Ectodermal cell (in vitro differentiated cells): ENCODE data around the gene HAUS3.
"Not testable (repeated sequence)": the region's sequence is repeated elsewhere in the genome, so short reads cannot be mapped to it uniquely, and the experiment has no call there.

Experiments used
- H3K27ac ChIP-seq: 2 replicates; pipeline ENCODE4 v1.7.0; 2013; ENCODE audit warnings: mild to moderate bottlenecking, low read depth, low read length; ENCODE audit not compliant: insufficient read depth, poor library complexity, severe bottlenecking
- H3K27me3 ChIP-seq: 2 replicates; pipeline ENCODE4 v1.7.0; 2013; ENCODE audit warnings: mild to moderate bottlenecking, low read length; ENCODE audit not compliant: insufficient read depth, control insufficient read depth, poor library complexity, severe bottlenecking
- H3K36me3 ChIP-seq: one replicate; pipeline ENCODE4 v1.7.0; 2013; ENCODE audit warnings: low read length; ENCODE audit not compliant: control insufficient read depth, insufficient read depth
- H3K4me1 ChIP-seq: one replicate; pipeline ENCODE4 v1.7.0; 2013; ENCODE audit warnings: low read length; ENCODE audit not compliant: control insufficient read depth, insufficient read depth
- H3K4me3 ChIP-seq: 2 replicates; pipeline ENCODE4 v1.7.0; 2013; ENCODE audit warnings: low read depth, low read length, control low read depth; ENCODE audit not compliant: insufficient read depth
- H3K9me3 ChIP-seq: 2 replicates; pipeline ENCODE4 v1.7.0; 2013; ENCODE audit warnings: mild to moderate bottlenecking, low read length, moderate library complexity; ENCODE audit not compliant: control insufficient read depth
- WGBS, 2 experiments: methylation state at CpG; one replicate each; pipeline ENCODE4 v1.1.7; 2013; ENCODE audit warnings: missing lambda C conversion rate in 2 of 2; 5-methylcytosine and 5-hydroxymethylcytosine counted together

HAUS3 gene

DNA sequence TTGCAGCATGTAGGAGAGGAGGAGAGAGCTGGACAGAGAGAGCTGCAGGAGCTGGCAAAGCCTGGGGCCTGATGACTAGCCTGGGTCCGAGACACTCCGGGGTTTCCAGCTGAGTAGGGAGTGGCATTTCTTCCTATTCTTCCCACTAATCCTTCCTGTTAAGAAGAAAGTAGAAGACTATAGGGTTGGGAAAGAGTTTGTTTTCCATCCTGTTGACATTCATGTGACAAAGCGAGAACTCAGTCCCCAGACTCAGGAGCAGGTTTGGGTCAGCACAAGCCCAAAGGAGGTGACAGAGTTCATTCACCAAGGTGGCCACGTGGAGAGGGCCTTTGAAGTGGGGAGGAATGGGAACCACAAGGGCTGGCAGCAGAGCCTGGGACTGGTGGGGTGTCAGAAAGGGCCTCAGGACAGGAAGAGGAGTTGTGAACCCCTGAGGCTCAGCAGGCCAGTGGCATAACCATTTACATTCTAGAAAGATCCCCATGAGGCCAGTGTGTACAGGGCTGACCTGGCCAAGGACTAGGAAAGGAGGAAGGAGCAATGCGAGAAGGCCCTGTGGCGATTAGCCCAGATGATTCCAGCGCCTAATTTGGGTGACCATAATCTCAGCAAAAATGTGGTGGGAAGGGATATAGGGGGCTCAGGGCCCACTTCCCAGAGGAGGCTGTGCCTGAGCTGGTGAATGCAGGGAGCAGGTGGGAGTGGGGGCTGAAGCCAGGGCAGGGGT is 3.3 kb upstream of the HAUS3 start:
- H3K4me1 ChIP-seq = peaks cover 8% of the 10 kb centered on the region
- no peak overlapping the region for H3K4me3 ChIP-seq
- 67 to 83% methylated on average over 5 to 7 of the region's 7 CpGs for WGBS, 2 experiments
- H3K9me3 ChIP-seq = no peaks in the 10 kb centered on the region
- H3K27ac ChIP-seq = no peak overlapping the region
- H3K36me3 ChIP-seq = no peaks in the 10 kb centered on the region
- no peaks in the 10 kb centered on the region for H3K27me3 ChIP-seq

- H3K4me3 ChIP-seq = no peak overlapping the region
- no peaks in the 10 kb centered on the region for H3K36me3 ChIP-seq
- H3K27me3 ChIP-seq = no peaks in the 10 kb centered on the region
- peaks cover 17% of the 10 kb centered on the region for H3K4me1 ChIP-seq
- no peaks in the 10 kb centered on the region for H3K9me3 ChIP-seq
- 87 to 88% methylated on average over 5 of the region's 5 CpGs for WGBS, 2 experiments
- H3K27ac ChIP-seq = no peak overlapping the region
These were observed 1.9 kb upstream of the HAUS3 start for GRCh38 chr4:2243681-2244380.

DNA sequence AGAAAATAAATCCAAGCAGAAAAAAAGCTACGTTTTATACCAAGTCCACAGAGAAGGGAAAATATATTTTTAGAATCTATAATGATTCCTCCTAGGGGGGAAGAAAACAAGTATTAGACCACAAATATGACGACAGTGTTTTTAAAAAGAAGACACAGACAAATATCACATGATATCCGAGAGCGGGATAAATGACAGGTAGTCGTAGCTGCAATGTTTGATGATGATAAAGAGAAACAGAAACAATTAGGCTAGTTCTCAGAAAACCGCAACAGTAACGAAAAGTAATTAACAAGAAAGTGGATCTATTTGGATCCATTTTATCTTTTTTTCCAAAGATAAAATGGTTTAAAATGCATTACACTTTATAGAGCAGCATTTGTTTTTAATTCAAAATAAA is 918 bp downstream of the HAUS3 start:
- Histone ChIP-seq H3K9me3 (no peaks in the 10 kb centered on the region), H3K27ac (no peak overlapping the region), H3K4me3 (peak overlapping the region; percentile 79), H3K36me3 (no peaks in the 10 kb centered on the region), H3K27me3 (no peaks in the 10 kb centered on the region), H3K4me1 (peaks cover 17% of the 10 kb centered on the region)
- WGBS, 2 experiments = 21 to 31% methylated on average over 6 of the region's 7 CpGs

- H3K9me3 ChIP-seq = no peaks in the 10 kb centered on the region
- H3K27ac ChIP-seq = no peak overlapping the region
- H3K27me3 ChIP-seq = no peaks in the 10 kb centered on the region
- H3K4me1 ChIP-seq = peaks cover 17% of the 10 kb centered on the region
- WGBS, 2 experiments = 71 to 75% methylated on average over 3 of the region's 3 CpGs
- no peak overlapping the region for H3K4me3 ChIP-seq
- no peaks in the 10 kb centered on the region for H3K36me3 ChIP-seq
These were observed 4.8 kb downstream of the HAUS3 start for GRCh38 chr4:2236944-2237666.

DNA sequence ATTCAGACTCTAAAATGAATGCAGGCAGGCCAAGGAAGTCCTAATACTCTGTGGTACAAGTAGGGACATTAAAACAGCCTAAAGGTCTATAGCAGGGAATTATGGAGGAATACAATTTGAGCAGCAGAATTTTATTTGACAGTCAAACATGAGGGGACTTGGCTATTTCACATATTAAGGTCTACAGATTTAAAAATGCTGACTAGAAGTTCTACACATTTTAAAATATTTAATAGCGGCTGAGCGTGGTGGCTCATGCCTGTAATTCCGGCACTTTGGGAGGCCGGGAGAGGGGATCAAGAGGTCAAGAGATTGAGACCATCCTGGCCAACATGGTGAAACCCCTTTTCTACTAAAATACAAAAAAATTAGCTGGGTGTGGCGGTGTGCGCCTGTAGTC is 10.8 kb downstream of the HAUS3 start:
- H3K4me3 ChIP-seq = no peak overlapping the region
- H3K36me3 ChIP-seq = no peaks in the 10 kb centered on the region
- 93 to 97% methylated on average over 6 of the region's 6 CpGs for WGBS, 2 experiments
- H3K27ac ChIP-seq = no peak overlapping the region
- no peaks in the 10 kb centered on the region for H3K4me1 ChIP-seq
- no peaks in the 10 kb centered on the region for H3K27me3 ChIP-seq
- H3K9me3 ChIP-seq = no peaks in the 10 kb centered on the region

- H3K27ac ChIP-seq = no peak overlapping the region
- H3K36me3 ChIP-seq = no peaks in the 10 kb centered on the region
- H3K9me3 ChIP-seq = no peaks in the 10 kb centered on the region
- H3K27me3 ChIP-seq = no peaks in the 10 kb centered on the region
- WGBS, 2 experiments = 94 to 95% methylated on average over 2 of the region's 2 CpGs
- H3K4me3 ChIP-seq = no peak overlapping the region
- H3K4me1 ChIP-seq = no peaks in the 10 kb centered on the region
These were observed 15.7 kb downstream of the HAUS3 start for GRCh38 chr4:2226261-2226660.

DNA sequence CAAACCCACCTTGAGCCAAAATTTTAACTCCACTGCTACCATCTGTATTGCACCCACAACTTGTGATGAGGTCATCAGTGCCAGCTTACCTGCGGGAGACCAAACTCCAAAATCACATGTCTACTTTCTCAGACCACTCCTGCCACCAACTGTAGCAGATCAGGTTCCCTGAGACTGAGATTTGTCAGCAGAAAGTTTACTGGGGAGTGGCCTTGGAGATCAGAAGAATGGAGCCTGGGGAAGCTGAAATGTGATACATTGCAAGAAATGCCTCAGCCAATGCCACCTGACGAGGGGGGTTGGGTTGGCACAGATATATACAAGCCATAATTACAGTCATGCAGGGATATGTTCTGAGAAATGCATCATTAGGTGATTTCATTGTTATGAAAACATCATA is 19.1 kb downstream of the HAUS3 start:
- H3K27ac ChIP-seq = no peak overlapping the region
- H3K27me3 ChIP-seq = no peaks in the 10 kb centered on the region
- 85 to 93% methylated on average over 2 of the region's 2 CpGs for WGBS, 2 experiments
- no peaks in the 10 kb centered on the region for H3K9me3 ChIP-seq
- no peaks in the 10 kb centered on the region for H3K36me3 ChIP-seq
- H3K4me1 ChIP-seq = no peaks in the 10 kb centered on the region
- no peak overlapping the region for H3K4me3 ChIP-seq

GRCh38 chr4:2221378-2221777 is 20.5 kb downstream of the HAUS3 start:
- not testable (repeated sequence) for H3K4me1 ChIP-seq, H3K9me3 ChIP-seq, H3K27me3 ChIP-seq, H3K36me3 ChIP-seq, H3K4me3 ChIP-seq, H3K27ac ChIP-seq
- WGBS, 2 experiments = 59 to 62% methylated on average over 4 of the region's 4 CpGs

DNA sequence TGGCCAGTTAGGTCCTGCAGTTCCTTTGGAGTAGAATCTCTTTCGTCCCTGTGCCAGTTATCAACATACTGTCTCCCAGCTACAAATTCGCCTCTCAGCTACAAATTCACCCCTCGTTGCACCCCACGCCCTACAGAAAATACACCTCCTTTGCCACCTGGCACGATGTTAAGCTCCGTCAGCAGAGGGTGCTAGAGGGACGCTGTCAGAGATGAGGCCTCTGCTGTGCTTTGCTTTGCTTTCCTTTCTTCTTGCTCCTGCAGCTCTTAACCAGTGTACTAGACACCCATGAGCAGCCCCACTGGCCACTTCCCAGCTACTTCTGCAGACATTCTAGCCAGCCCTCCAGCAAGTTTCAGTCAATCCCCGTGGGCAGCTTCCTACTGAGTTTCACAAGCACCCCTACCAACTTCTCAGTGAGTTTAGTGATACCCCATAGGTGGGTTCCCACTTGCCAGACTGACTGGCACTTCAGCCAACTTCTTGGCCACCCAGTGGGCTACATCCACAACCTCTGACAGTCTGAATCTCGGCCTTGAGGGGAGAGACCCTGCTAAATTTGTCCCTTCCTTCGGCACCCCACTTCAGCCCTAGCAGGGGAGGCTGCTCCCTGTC is 21.8 kb downstream of the HAUS3 start:
- Histone ChIP-seq H3K27ac (no peak overlapping the region), H3K9me3 (no peaks in the 10 kb centered on the region)
- WGBS, 2 experiments = 24% methylated on average over 10 of the region's 10 CpGs

GRCh38 chr4:2219233-2219760 is 22.6 kb downstream of the HAUS3 start:
- 92 to 93% methylated on average over 6 of the region's 6 CpGs for WGBS, 2 experiments
- Histone ChIP-seq H3K4me3 (no peak overlapping the region), H3K27ac (no peak overlapping the region), H3K4me1 (no peaks in the 10 kb centered on the region), H3K27me3 (no peaks in the 10 kb centered on the region), H3K9me3 (no peaks in the 10 kb centered on the region), H3K36me3 (no peaks in the 10 kb centered on the region)

More for the DNA sequence above, 21.8 kb downstream of the HAUS3 start:
- Histone ChIP-seq H3K4me3 (no peak overlapping the region), H3K27me3 (no peaks in the 10 kb centered on the region), H3K4me1 (no peaks in the 10 kb centered on the region), H3K36me3 (no peaks in the 10 kb centered on the region)
